GM12892 (cell line): ENCODE measurements around the gene KRT25.
"Not testable (repeated sequence)": the region's sequence is repeated elsewhere in the genome, so short reads cannot be mapped to it uniquely, and the experiment has no call there.

Experiments
- POLR2A ChIP-seq: IDR thresholded peaks from 2 replicates; pipeline ENCODE4 v1.6.1; 2011; ENCODE audit warnings: low read depth, low read length, control low read depth
- POLR2AphosphoS5 ChIP-seq: IDR thresholded peaks from 2 replicates; pipeline ENCODE4 v1.6.1; 2011; ENCODE audit warnings: low read depth, low read length, control low read depth

- not testable (repeated sequence) for TF ChIP-seq POLR2A, POLR2AphosphoS5
Measured at GRCh38 chr17:40748666-40749065, 6.5 kb downstream of the KRT25 start.
